Measurements from ENCODE around the gene IL34.

DNA sequence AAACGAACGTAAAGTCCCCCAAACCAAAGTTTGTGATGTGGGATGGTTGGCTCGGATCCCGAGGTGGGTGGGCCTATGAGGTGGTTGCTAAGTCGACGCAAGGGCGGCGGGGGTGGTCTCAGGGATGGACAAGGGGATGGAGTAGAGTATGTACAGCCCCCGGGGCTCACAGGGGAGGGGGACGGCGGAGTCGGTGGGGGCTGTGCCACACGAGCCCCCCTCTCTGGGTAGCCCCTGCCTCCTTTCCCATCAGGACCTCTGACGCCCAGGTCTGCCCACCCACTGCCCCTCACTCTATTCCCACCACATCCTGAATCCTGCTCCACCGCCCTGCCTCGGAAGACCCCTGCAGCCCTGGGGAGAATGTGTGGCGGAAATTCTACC, 15.2 kb downstream of the IL34 start:
- no peak for TF ChIP-seq EZH2 (IDR thresholded peaks at IDR 0.05; ENCODE audit: low read depth, unreplicated experiment)
- no peak for TF ChIP-seq POLR2AphosphoS5 (IDR thresholded peaks at IDR 0.05; ENCODE audit: low read depth)
- TF ChIP-seq, protein P1, sequence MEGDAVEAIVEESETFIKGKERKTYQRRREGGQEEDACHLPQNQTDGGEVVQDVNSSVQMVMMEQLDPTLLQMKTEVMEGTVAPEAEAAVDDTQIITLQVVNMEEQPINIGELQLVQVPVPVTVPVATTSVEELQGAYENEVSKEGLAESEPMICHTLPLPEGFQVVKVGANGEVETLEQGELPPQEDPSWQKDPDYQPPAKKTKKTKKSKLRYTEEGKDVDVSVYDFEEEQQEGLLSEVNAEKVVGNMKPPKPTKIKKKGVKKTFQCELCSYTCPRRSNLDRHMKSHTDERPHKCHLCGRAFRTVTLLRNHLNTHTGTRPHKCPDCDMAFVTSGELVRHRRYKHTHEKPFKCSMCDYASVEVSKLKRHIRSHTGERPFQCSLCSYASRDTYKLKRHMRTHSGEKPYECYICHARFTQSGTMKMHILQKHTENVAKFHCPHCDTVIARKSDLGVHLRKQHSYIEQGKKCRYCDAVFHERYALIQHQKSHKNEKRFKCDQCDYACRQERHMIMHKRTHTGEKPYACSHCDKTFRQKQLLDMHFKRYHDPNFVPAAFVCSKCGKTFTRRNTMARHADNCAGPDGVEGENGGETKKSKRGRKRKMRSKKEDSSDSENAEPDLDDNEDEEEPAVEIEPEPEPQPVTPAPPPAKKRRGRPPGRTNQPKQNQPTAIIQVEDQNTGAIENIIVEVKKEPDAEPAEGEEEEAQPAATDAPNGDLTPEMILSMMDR (conservative IDR thresholded peaks at IDR 0.05; ENCODE audit: low read depth in 2 of 2): no peak
- TF ChIP-seq REST (IDR thresholded peaks at IDR 0.05; ENCODE audit: unreplicated experiment): no peak
- no peak for TF ChIP-seq JUNB (IDR thresholded peaks at IDR 0.05; ENCODE audit: unreplicated experiment)
- no peak for TF ChIP-seq ZNF462 (CRISPR knock-in tag; IDR thresholded peaks at IDR 0.05)
- no peak for TF ChIP-seq EZH2phosphoT487 (IDR thresholded peaks at IDR 0.05; ENCODE audit: unreplicated experiment)
- no peak for TF ChIP-seq CREB1 (CRISPR knock-in tag; IDR thresholded peaks at IDR 0.05; ENCODE audit: low read depth)

Measured in GM23338 (cell line).